A549 (cell line): ENCODE measurements around the gene SLC35F4. TPM values are rescaled to one million over a fixed set of nuclear protein-coding genes. Genes with fewer than 3 reads are reported as not detected.

Source experiments
- ATAC-seq, 2 experiments: fragments of 200-7000 bp in 1 of 2; fragments of >200 bp in 1 of 2; cut with Nextera tagmentation in 1 of 2; cut with Tn5 transposase in 1 of 2; 3 replicates each; pipeline versions ENCODE4 v1.8.0 to v1.9.1; 2018 to 2020; ENCODE audit warnings: mild to moderate bottlenecking in 1 of 2, moderate library complexity in 1 of 2
- CTCF ChIA-PET: fragments of 300-600 bp; sonication (Branson Sonifier 250); formaldehyde crosslinking; extraction: SDS; loops from one replicate; lab custom pipeline; 2021; ENCODE audit warnings: antibody characterized with exemption, inconsistent platforms; lab: Yijun Ruan, JAX
- POLR2A ChIA-PET: fragments of 350-600 bp; formaldehyde crosslinking; extraction: SDS; loops from one replicate; lab custom pipeline; 2021; ENCODE audit warnings: antibody characterized with exemption, inconsistent platforms; lab: Yijun Ruan, JAX
- DNase-seq, 2 experiments: peaks; one replicate each; pipeline versions ENCODE4 v3.0.0 to v3.0.0-alpha.2; 2011 to 2016; ENCODE audit warnings: low read depth in 1 of 2, low spot score in 1 of 2
- FAIRE-seq: peaks from 2 replicates; lab custom pipeline; 2011; peaks lifted over from hg19 to GRCh38; lab: Jason Lieb, UNC
- H3K27ac ChIP-seq, 2 experiments: fragments of >200 bp; sonication (Bioruptor Twin); formaldehyde crosslinking; 3 replicates each; pipeline ENCODE4 v1.5.1; 2016 to 2017
- H3K4me1 ChIP-seq: fragments of >200 bp; sonication (Bioruptor Twin); formaldehyde crosslinking; 3 replicates; pipeline ENCODE4 v1.6.1; 2016
- H3K4me2 ChIP-seq: fragments of >200 bp; sonication (Bioruptor Twin); formaldehyde crosslinking; 3 replicates; pipeline ENCODE4 v1.6.1; 2016
- H3K4me3 ChIP-seq: fragments of >200 bp; sonication (Bioruptor Twin); formaldehyde crosslinking; 3 replicates; pipeline ENCODE4 v1.5.1; 2016
- H3K9me3 ChIP-seq: fragments of >200 bp; sonication (Bioruptor Twin); formaldehyde crosslinking; 3 replicates; pipeline ENCODE4 v1.6.1; 2016
- BCL3 ChIP-seq: fragments of >200 bp; sonication (Bioruptor Twin); formaldehyde crosslinking; IDR thresholded peaks from 3 replicates; pipeline ENCODE4 v1.6.1; 2016
- CBX2 ChIP-seq: fragments of 200-600 bp; sonication (generic); IDR thresholded peaks from 2 replicates; pipeline ENCODE4 v1.6.1; 2016; ENCODE audit warnings: low read depth, mild to moderate bottlenecking, borderline replicate concordance
- CEBPB ChIP-seq, 2 experiments: fragments of >200 bp in 1 of 2; sonication (Bioruptor Twin) in 1 of 2; formaldehyde crosslinking in 1 of 2; IDR thresholded peaks; 2 replicates each; pipeline ENCODE4 v1.6.1; 2012 to 2016
- EP300 ChIP-seq, 2 experiments: fragments of >200 bp; sonication (Bioruptor Twin); formaldehyde crosslinking; IDR thresholded peaks; 2 replicates in 1 of 2; 3 replicates in 1 of 2; pipeline ENCODE4 v1.6.1; 2016 to 2017
- FOSL2 ChIP-seq, 2 experiments: fragments of 450-650 bp in 1 of 2; fragments of >200 bp in 1 of 2; sonication (Bioruptor Twin) in 1 of 2; formaldehyde crosslinking; IDR thresholded peaks; 2 replicates each; pipeline versions ENCODE4 v1.5.0 to v1.6.1; 2016 to 2020; ENCODE audit warnings: mild to moderate bottlenecking in 1 of 2, moderate library complexity in 1 of 2
- GATA3 ChIP-seq: IDR thresholded peaks from 2 replicates; pipeline ENCODE4 v1.6.1; 2012; ENCODE audit warnings: borderline replicate concordance
- HOXA7 ChIP-seq: fragments of 250-450 bp; sonication (Bioruptor Pico); IDR thresholded peaks from 2 replicates; pipeline ENCODE4 v1.5.0; 2020; ENCODE audit warnings: mild to moderate bottlenecking, moderate library complexity
- HOXB5 ChIP-seq: fragments of 250-450 bp; sonication (Bioruptor Pico); IDR thresholded peaks from 2 replicates; pipeline ENCODE4 v1.5.0; 2020; ENCODE audit warnings: mild to moderate bottlenecking, moderate library complexity
- JUN ChIP-seq, 2 experiments: fragments of >200 bp; sonication (Bioruptor Twin); formaldehyde crosslinking; IDR thresholded peaks; 2 replicates in 1 of 2; 3 replicates in 1 of 2; pipeline ENCODE4 v1.6.1; 2016 to 2017
- JUNB ChIP-seq: fragments of >200 bp; sonication (Bioruptor Twin); formaldehyde crosslinking; IDR thresholded peaks from 2 replicates; pipeline ENCODE4 v1.6.1; 2016
- MAFK ChIP-seq: fragments of 450-650 bp; IDR thresholded peaks from 2 replicates; pipeline ENCODE4 v1.6.1; 2014; ENCODE audit not compliant: partially characterized antibody
- MAX ChIP-seq: IDR thresholded peaks from 2 replicates; pipeline ENCODE4 v1.6.1; 2012
- MAZ ChIP-seq: fragments of 150-350 bp; IDR thresholded peaks from 2 replicates; pipeline ENCODE4 v1.6.1; 2014; ENCODE audit warnings: antibody characterized with exemption, low read depth, low read length, borderline replicate concordance
- NR3C1 ChIP-seq: fragments of >200 bp; sonication (Bioruptor Twin); formaldehyde crosslinking; IDR thresholded peaks from 3 replicates; pipeline ENCODE4 v1.6.1; 2017
- SMC3 ChIP-seq: fragments of >200 bp; sonication (Bioruptor Twin); formaldehyde crosslinking; IDR thresholded peaks from 3 replicates; pipeline ENCODE4 v1.6.1; 2018; ENCODE audit warnings: inconsistent platforms
- WGBS: methylation state at CpG from one replicate; pipeline ENCODE4 v1.1.6; 2017; ENCODE audit errors: missing lambda C conversion rate; 5-methylcytosine and 5-hydroxymethylcytosine counted together
- polyA plus RNA-seq, 4 experiments: library from polyadenylated mRNA; depleted of rRNA in 3 of 4; stranded (reverse); fragments of >200 nt; fragmentation: RNase III in 1 of 4; extraction: RNeasy Plus Mini Kit Qiagen cat#74134 plus additional on column Dnase treatment in 1 of 4; gene quantifications; 2 replicates in 3 of 4; 3 replicates in 1 of 4; pipeline ENCODE4 v1.2.3, GENCODE V29; 2011 to 2017
- TF ChIP-seq, protein P1 (sequence below): IDR thresholded peaks from 2 replicates; pipeline ENCODE4 v1.6.1; 2012
- TF ChIP-seq, protein P2 (sequence below): fragments of >200 bp; sonication (Bioruptor Twin); formaldehyde crosslinking; IDR thresholded peaks from 2 replicates; pipeline ENCODE4 v1.6.1; 2016
- TF ChIP-seq, protein P3 (sequence below): fragments of 450-650 bp; IDR thresholded peaks from 2 replicates; pipeline ENCODE4 v1.6.1; 2014; ENCODE audit warnings: antibody characterized with exemption

The SLC35F4 gene
- polyA plus RNA-seq, 2 of the 4 experiments (the other 2 are of a cell fraction), result not detected

GRCh38 chr14:57834001-57834598 is 31.8 kb downstream of the SLC35F4 start:
- peak overlapping the region; percentile 59 for H3K4me2 ChIP-seq
- WGBS, result 14% methylated on average over 1 of the region's 1 CpG
- H3K4me1 ChIP-seq, result peaks cover 37% of the 10 kb centered on the region
- POLR2A ChIA-PET, result no interaction called here
- no peak for DNase-seq
- H3K27ac ChIP-seq, result peak overlapping the region in 1 of 2 experiments; percentile 5; a peak in 1 of 6 replicates
- no peaks in the 10 kb centered on the region for H3K9me3 ChIP-seq
- ATAC-seq, result no peak
- FAIRE-seq, result peak; percentile 13
- TF ChIP-seq MAFK (peak; percentile 63), CBX2 (no peak), JUNB (peak; percentile 51; the same call in 1 of the 2 replicates), CEBPB (IDR thresholded peaks at IDR 0.05) (0 out of 4 replicates have a peak, but pooled peaks of 1 of the 2 experiments have one; percentile 4)
- CTCF ChIA-PET, result interaction anchor here (0.8 to 1.1 kb wide), 2 partner anchors 37 to 49 kb away, joined by 3 to 4 read pairs; no protein-coding TSS in a partner anchor
- no peak overlapping the region for H3K4me3 ChIP-seq

DNA sequence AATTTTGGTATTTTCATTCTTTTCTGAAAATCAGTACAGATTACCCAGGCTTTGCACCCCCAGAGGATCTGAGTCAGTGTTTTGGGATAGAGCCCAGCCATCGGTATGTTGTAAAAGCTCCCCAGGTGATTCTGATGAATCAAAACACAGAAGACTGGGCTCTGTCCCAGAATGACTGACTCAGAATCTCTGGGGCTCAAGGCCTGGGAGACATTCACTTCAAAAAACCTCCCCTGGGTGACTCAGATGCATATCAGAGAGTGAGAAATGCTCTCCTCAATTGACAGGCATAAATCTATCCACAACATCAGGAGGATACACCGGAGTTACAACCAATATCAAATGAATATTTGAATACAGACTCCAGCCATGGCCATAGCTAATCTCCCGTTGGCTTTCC is 32.6 kb downstream of the SLC35F4 start:
- H3K9me3 ChIP-seq, result no peaks in the 10 kb centered on the region
- WGBS, result 3% methylated on average over 3 of the region's 3 CpGs
- ChIA-PET CTCF (interaction anchor here (0.8 to 1.1 kb wide), 2 partner anchors 38 to 49 kb away, joined by 3 to 4 read pairs; no protein-coding TSS in a partner anchor), POLR2A (no interaction called here)
- FAIRE-seq (peak; percentile 92), DNase-seq (peak; percentile 41 to 74), ATAC-seq (peak; percentile 97 to 99)
- H3K27ac ChIP-seq, result no peak overlapping the region
- no peak overlapping the region for H3K4me3 ChIP-seq
- peak overlapping the region; percentile 59 for H3K4me2 ChIP-seq
- TF ChIP-seq JUNB, result peak; percentile 98
- TF ChIP-seq GATA3, result peak; percentile 71; the same call in 1 of the 2 replicates
- TF ChIP-seq, protein P1, sequence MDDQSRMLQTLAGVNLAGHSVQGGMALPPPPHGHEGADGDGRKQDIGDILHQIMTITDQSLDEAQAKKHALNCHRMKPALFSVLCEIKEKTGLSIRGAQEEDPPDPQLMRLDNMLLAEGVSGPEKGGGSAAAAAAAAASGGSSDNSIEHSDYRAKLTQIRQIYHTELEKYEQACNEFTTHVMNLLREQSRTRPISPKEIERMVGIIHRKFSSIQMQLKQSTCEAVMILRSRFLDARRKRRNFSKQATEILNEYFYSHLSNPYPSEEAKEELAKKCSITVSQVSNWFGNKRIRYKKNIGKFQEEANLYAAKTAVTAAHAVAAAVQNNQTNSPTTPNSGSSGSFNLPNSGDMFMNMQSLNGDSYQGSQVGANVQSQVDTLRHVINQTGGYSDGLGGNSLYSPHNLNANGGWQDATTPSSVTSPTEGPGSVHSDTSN, result peak; percentile 43; the same call in 1 of the 2 replicates
- no peak for TF ChIP-seq NR3C1
- TF ChIP-seq, protein P2, sequence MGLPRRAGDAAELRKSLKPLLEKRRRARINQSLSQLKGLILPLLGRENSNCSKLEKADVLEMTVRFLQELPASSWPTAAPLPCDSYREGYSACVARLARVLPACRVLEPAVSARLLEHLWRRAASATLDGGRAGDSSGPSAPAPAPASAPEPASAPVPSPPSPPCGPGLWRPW, result 0 out of 2 replicates have a peak, but pooled peaks have one; percentile 20
- TF ChIP-seq HOXA7 (CRISPR knock-in tag), result no peak
- peak; percentile 69 to 78; a peak in 3 of 5 replicates for TF ChIP-seq JUN (IDR thresholded peaks at IDR 0.05)
- TF ChIP-seq HOXB5 (CRISPR knock-in tag), result no peak
- TF ChIP-seq MAX, result peak; percentile 44; the same call in 1 of the 2 replicates
- peak; percentile 98 for TF ChIP-seq FOSL2 (IDR thresholded peaks at IDR 0.05)
- peak; percentile 79 for TF ChIP-seq FOSL2 (CRISPR knock-in tag; IDR thresholded peaks at IDR 0.05)
- peak; percentile 35 to 59; a peak in 3 of 4 replicates for TF ChIP-seq CEBPB (IDR thresholded peaks at IDR 0.05)
- peak; percentile 73; the same call in 2 of the 3 replicates for TF ChIP-seq BCL3
- peak; percentile 51 to 71; a peak in 2 of 5 replicates for TF ChIP-seq EP300 (IDR thresholded peaks at IDR 0.05)
- 0 out of 3 replicates have a peak, but pooled peaks have one; percentile 14 for TF ChIP-seq SMC3
- TF ChIP-seq, all 56 proteins: peak for 11
- H3K4me1 ChIP-seq, result peaks cover 37% of the 10 kb centered on the region

DNA sequence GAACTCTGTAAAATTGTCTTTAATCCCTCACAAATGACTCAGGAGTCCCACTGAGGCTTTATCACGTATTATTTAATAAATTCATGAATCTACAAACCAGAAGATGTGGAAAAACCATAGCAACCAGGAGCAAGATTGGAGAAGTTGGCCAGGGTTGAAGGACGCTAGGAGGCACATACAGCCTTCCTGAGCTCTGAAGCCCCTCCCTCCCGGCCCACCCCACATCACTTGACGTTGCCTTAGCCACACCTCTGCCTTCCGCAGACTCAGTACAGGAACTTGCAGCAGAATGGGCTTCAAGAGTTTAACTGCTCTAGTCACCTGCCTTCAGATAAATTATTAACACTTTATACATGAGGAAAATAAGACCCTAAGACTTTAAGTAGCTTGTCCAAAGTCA is 33.9 kb downstream of the SLC35F4 start:
- ChIA-PET CTCF (interaction anchor here (0.9 kb wide), 1 partner anchor 39 kb away, joined by 3 read pairs; no protein-coding TSS in a partner anchor), POLR2A (no interaction called here)
- ATAC-seq, result peak in 1 of 2 experiments; percentile 59; a peak in 3 of 6 replicates
- TF ChIP-seq, protein P3, sequence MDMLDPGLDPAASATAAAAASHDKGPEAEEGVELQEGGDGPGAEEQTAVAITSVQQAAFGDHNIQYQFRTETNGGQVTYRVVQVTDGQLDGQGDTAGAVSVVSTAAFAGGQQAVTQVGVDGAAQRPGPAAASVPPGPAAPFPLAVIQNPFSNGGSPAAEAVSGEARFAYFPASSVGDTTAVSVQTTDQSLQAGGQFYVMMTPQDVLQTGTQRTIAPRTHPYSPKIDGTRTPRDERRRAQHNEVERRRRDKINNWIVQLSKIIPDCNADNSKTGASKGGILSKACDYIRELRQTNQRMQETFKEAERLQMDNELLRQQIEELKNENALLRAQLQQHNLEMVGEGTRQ, result no peak
- TF ChIP-seq GATA3 (no peak), CBX2 (no peak), MAZ (no peak)
- H3K4me1 ChIP-seq, result peaks cover 37% of the 10 kb centered on the region
- peak in 1 of 2 experiments; percentile 25 for DNase-seq
- 35% methylated on average over 5 of the region's 5 CpGs for WGBS
- 0 out of 6 replicates have a peak overlapping the region, but pooled peaks of 1 of the 2 experiments have one; percentile 43 for H3K27ac ChIP-seq
- no peak overlapping the region for H3K4me2 ChIP-seq
- no peaks in the 10 kb centered on the region for H3K9me3 ChIP-seq
- FAIRE-seq, result no peak
- H3K4me3 ChIP-seq, result no peak overlapping the region
